PC-3 (cell line): ENCODE results near the gene OR2A25. TPM values are rescaled to one million over a fixed set of nuclear protein-coding genes. Genes with fewer than 3 reads are reported as not detected.

ENCODE experiments used
- ATAC-seq: fragments of 200-7000 bp; cut with Tn5 transposase; 2 replicates; pipeline ENCODE4 v1.9.1; 2020; ENCODE audit warnings: mild to moderate bottlenecking, moderate library complexity
- BruUV-seq: library from RNA; stranded (reverse); fragments of 400-500 nt; replicated peaks from 2 replicates; lab custom pipeline; 2021; lab: Mats Ljungman, UMichigan
- CTCF ChIA-PET: fragments of 300-600 bp; sonication (Branson Sonifier 250); formaldehyde crosslinking; loops from one replicate; lab custom pipeline; 2022; ENCODE audit warnings: antibody characterized with exemption; lab: Charles Lee
- POLR2A ChIA-PET: fragments of 300-600 bp; sonication (Branson Sonifier 250); formaldehyde crosslinking; loops from one replicate; lab custom pipeline; 2022; ENCODE audit warnings: antibody characterized with exemption; ENCODE audit not compliant: unreplicated experiment; lab: Charles Lee
- DNase-seq: peaks from one replicate; pipeline ENCODE4 v3.0.0-alpha.2; 2015
- H2AFZ ChIP-seq: fragments of 300-600 bp; sonication (generic); 2 replicates; pipeline ENCODE4 v1.6.0; 2016; ENCODE audit warnings: antibody characterized with exemption, low read length
- H3F3A ChIP-seq: fragments of 300-600 bp; sonication (generic); one replicate; pipeline ENCODE4 v1.6.0; 2017; ENCODE audit warnings: antibody characterized with exemption, low read length, control low read depth, mild to moderate bottlenecking; ENCODE audit not compliant: unreplicated experiment
- H3K27ac ChIP-seq: fragments of 300-600 bp; sonication (generic); 2 replicates; pipeline ENCODE4 v1.5.1; 2016; ENCODE audit warnings: mild to moderate bottlenecking, low read length
- H3K27me3 ChIP-seq: fragments of 300-600 bp; sonication (generic); 2 replicates; pipeline ENCODE4 v1.6.1; 2016; ENCODE audit warnings: low read length, mixed read lengths
- H3K36me3 ChIP-seq: fragments of 300-600 bp; sonication (generic); 2 replicates; pipeline ENCODE4 v1.6.1; 2016; ENCODE audit warnings: low read depth, mixed run types, low read length, mixed read lengths
- H3K4me1 ChIP-seq: fragments of 300-600 bp; sonication (generic); 2 replicates; pipeline ENCODE4 v1.5.1; 2016; ENCODE audit warnings: low read length; ENCODE audit not compliant: insufficient read depth
- H3K4me2 ChIP-seq: fragments of 300-600 bp; sonication (generic); 2 replicates; pipeline ENCODE4 v1.6.0; 2016; ENCODE audit warnings: low read length
- H3K4me3 ChIP-seq: fragments of 300-600 bp; sonication (generic); 2 replicates; pipeline ENCODE4 v1.5.1; 2016; ENCODE audit warnings: mild to moderate bottlenecking, low read length, mixed read lengths
- H3K79me2 ChIP-seq: fragments of 300-600 bp; sonication (generic); 2 replicates; pipeline ENCODE4 v1.6.1; 2017; ENCODE audit warnings: low read length, mixed read lengths
- H3K9ac ChIP-seq: fragments of 300-600 bp; sonication (generic); 2 replicates; pipeline ENCODE4 v1.6.0; 2016; ENCODE audit warnings: mild to moderate bottlenecking, low read length
- H3K9me2 ChIP-seq: fragments of 300-600 bp; sonication (generic); replicated peaks from 2 replicates; pipeline ENCODE4 v1.6.1; 2016; ENCODE audit warnings: mixed run types, low read length, mixed read lengths
- H3K9me3 ChIP-seq: fragments of 300-600 bp; sonication (generic); 2 replicates; pipeline ENCODE4 v1.6.1; 2016; ENCODE audit warnings: low read length, mixed read lengths
- H4K20me1 ChIP-seq: fragments of 300-600 bp; sonication (generic); 2 replicates; pipeline ENCODE4 v1.6.1; 2016; ENCODE audit warnings: low read length, mixed read lengths
- EZH2 ChIP-seq: fragments of 300-600 bp; sonication (generic); IDR thresholded peaks from one replicate; pipeline ENCODE4 v1.6.1; 2017; ENCODE audit warnings: antibody characterized with exemption, mild to moderate bottlenecking, low read length; ENCODE audit not compliant: unreplicated experiment
- EZH2phosphoT487 ChIP-seq: fragments of 300-600 bp; sonication (generic); IDR thresholded peaks from 2 replicates; pipeline ENCODE4 v1.6.1; 2018; ENCODE audit warnings: mild to moderate bottlenecking, antibody characterized with exemption, low read length, borderline replicate concordance
- intact Hi-C: fragments of 100-400 bp; cut with micrococcal nuclease; formaldehyde crosslinking; loops from 2 replicates; pipeline ENCODE4 v1.9.0; 2023
- total RNA-seq: library from RNA; depleted of rRNA; stranded (reverse); fragments of >200 nt; gene quantifications from 2 replicates; pipeline ENCODE4 v1.2.3, GENCODE V29; 2014; rRNA removed
- TF ChIP-seq, protein P1 (sequence below): fragments of 300-600 bp; sonication (generic); conservative IDR thresholded peaks from 2 replicates; pipeline ENCODE4 v1.5.1; 2017; ENCODE audit warnings: antibody characterized with exemption, low read depth, mild to moderate bottlenecking, low read length

Gene OR2A25
- total RNA-seq, 1 experiment from 2014 or later = not detected

DNA sequence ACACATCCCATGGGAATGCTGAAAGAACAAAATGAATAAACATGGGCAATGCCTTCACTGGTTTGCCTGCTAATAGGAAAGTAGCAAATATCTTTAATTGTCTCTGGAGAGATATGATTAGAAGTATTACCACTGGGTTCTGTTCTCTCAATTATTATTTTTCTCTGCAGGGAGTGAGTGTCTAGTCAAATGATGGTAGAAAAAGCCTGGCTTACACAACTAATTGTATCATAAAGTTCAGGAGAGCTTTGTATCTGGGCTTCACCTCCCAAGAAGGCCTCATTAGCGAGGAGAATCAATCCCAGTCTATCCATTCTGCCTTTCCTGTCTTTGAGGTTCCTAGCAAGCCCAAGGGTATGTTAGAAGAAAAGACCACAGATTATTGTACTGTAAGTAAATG is 53.3 kb downstream of the OR2A25 start, which contains the start of gene OR2A14:
Gene OR2A14, plus strand, starts transcription at position 301 of the 400 bp plus-strand sequence. CDS start 5,937 bp downstream, outside the sequence.
- no peak within 1 kb of the TSS for H3K27ac ChIP-seq
- no peak within 1 kb of the TSS for H3K9ac ChIP-seq
- no peaks in the 10 kb centered on the region for H3K9me3 ChIP-seq
- ChIA-PET POLR2A (no interaction called here), CTCF (no interaction called here)
- no peaks in the 10 kb centered on the region for H3K27me3 ChIP-seq
- no peak within 1 kb of the TSS for H2AFZ ChIP-seq
- no TSS peak for BruUV-seq
- H3F3A ChIP-seq = no peaks in the 10 kb centered on the region
- intact Hi-C loops = no loop called here
- DNase-seq (no peak), ATAC-seq (no peak)
- no peak within 1 kb of the TSS for H3K4me3 ChIP-seq
- no peaks in the 10 kb centered on the region for H3K79me2 ChIP-seq
- no peaks in the 10 kb centered on the region for H4K20me1 ChIP-seq
- H3K4me2 ChIP-seq = no peak within 1 kb of the TSS
- H3K4me1 ChIP-seq = no peaks in the 10 kb centered on the region
- no peaks in the 10 kb centered on the region for H3K36me3 ChIP-seq
- H3K9me2 ChIP-seq = no peaks in the 10 kb centered on the region
- TF ChIP-seq EZH2phosphoT487 = no peak
- no peak for TF ChIP-seq EZH2
- TF ChIP-seq, protein P1, sequence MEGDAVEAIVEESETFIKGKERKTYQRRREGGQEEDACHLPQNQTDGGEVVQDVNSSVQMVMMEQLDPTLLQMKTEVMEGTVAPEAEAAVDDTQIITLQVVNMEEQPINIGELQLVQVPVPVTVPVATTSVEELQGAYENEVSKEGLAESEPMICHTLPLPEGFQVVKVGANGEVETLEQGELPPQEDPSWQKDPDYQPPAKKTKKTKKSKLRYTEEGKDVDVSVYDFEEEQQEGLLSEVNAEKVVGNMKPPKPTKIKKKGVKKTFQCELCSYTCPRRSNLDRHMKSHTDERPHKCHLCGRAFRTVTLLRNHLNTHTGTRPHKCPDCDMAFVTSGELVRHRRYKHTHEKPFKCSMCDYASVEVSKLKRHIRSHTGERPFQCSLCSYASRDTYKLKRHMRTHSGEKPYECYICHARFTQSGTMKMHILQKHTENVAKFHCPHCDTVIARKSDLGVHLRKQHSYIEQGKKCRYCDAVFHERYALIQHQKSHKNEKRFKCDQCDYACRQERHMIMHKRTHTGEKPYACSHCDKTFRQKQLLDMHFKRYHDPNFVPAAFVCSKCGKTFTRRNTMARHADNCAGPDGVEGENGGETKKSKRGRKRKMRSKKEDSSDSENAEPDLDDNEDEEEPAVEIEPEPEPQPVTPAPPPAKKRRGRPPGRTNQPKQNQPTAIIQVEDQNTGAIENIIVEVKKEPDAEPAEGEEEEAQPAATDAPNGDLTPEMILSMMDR = no peak

Other genes with a start within 250 kb of the OR2A25 start
- gene TCAF1, start 167.6 kb upstream of the OR2A25 start, total RNA-seq = 12.4 and 16.9 TPM in 2 replicates
- gene OR2F2, start 134.6 kb upstream of the OR2A25 start, total RNA-seq = not detected in 2 replicates
- not detected in 2 replicates for gene OR2F1, start 115.0 kb upstream of the OR2A25 start, total RNA-seq
- not detected in 2 replicates for gene OR6B1, start 69.5 kb upstream of the OR2A25 start, total RNA-seq
- not detected in 2 replicates for gene OR2A5, start 20.9 kb upstream of the OR2A25 start, total RNA-seq
- not detected in 2 replicates for gene OR2A12, start 16.5 kb downstream of the OR2A25 start, total RNA-seq
- gene OR2A2, start 39.8 kb downstream of the OR2A25 start, total RNA-seq = not detected in 2 replicates
- not detected in 2 replicates for gene OR2A14, start 53.4 kb downstream of the OR2A25 start, total RNA-seq
- gene CTAGE4, start 113.7 kb downstream of the OR2A25 start, total RNA-seq = 1.4 and 1.6 TPM in 2 replicates
- gene ARHGEF35, start 126.0 kb downstream of the OR2A25 start, total RNA-seq = 10.8 TPM in 2 replicates
- gene OR2A42, start 169.8 kb downstream of the OR2A25 start, total RNA-seq = 0.40 TPM in 1 of 2 replicates, not detected in the other
- gene OR2A7, start 195.0 kb downstream of the OR2A25 start, total RNA-seq = 0.69 TPM in 2 replicates
- 0.69 and 1.2 TPM in 2 replicates for gene CTAGE8, start 199.5 kb downstream of the OR2A25 start, total RNA-seq
- 0.40 TPM in 1 of 2 replicates, not detected in the other for gene OR2A1, start 242.6 kb downstream of the OR2A25 start, total RNA-seq